A549 (cell line): ENCODE measurements around the gene CHI3L1.

Source experiments
- CHD2 ChIP-seq: fragments of 150-350 bp; IDR thresholded peaks from 2 replicates; pipeline ENCODE4 v1.6.1; 2014; ENCODE audit warnings: low read length; ENCODE audit not compliant: partially characterized antibody
- EP300 ChIP-seq, 2 experiments: fragments of >200 bp; sonication (Bioruptor Twin); formaldehyde crosslinking; IDR thresholded peaks; 2 replicates in 1 of 2; 3 replicates in 1 of 2; pipeline ENCODE4 v1.6.1; 2016 to 2017
- JUNB ChIP-seq: fragments of >200 bp; sonication (Bioruptor Twin); formaldehyde crosslinking; IDR thresholded peaks from 2 replicates; pipeline ENCODE4 v1.6.1; 2016
- KDM1A ChIP-seq: fragments of 200-600 bp; sonication (generic); IDR thresholded peaks from 2 replicates; pipeline ENCODE4 v1.6.1; 2016; ENCODE audit warnings: low read depth, mild to moderate bottlenecking
- MAZ ChIP-seq: fragments of 150-350 bp; IDR thresholded peaks from 2 replicates; pipeline ENCODE4 v1.6.1; 2014; ENCODE audit warnings: antibody characterized with exemption, low read depth, low read length, borderline replicate concordance
- NFE2L2 ChIP-seq: fragments of 150-350 bp; conservative IDR thresholded peaks from 2 replicates; pipeline ENCODE4 v1.6.1; 2014; ENCODE audit warnings: low read length
- PHF8 ChIP-seq: fragments of 200-600 bp; sonication (generic); IDR thresholded peaks from 2 replicates; pipeline ENCODE4 v1.6.1; 2016; ENCODE audit warnings: low read depth, mild to moderate bottlenecking, antibody characterized with exemption, moderate library complexity, borderline replicate concordance
- POLR2A ChIP-seq: IDR thresholded peaks from 2 replicates; pipeline ENCODE4 v1.6.1; 2012; ENCODE audit warnings: mild to moderate bottlenecking, low read length
- RNF2 ChIP-seq: fragments of 200-600 bp; sonication (generic); IDR thresholded peaks from 2 replicates; pipeline ENCODE4 v1.6.1; 2016; ENCODE audit warnings: low read depth, mild to moderate bottlenecking, antibody characterized with exemption, moderate library complexity, borderline replicate concordance
- TF ChIP-seq, protein P1 (sequence below): fragments of >200 bp; sonication (Bioruptor Twin); formaldehyde crosslinking; IDR thresholded peaks from 3 replicates; pipeline ENCODE4 v1.5.1; 2016
- TF ChIP-seq, protein P2 (sequence below): IDR thresholded peaks from 2 replicates; pipeline ENCODE4 v1.6.1; 2012

DNA sequence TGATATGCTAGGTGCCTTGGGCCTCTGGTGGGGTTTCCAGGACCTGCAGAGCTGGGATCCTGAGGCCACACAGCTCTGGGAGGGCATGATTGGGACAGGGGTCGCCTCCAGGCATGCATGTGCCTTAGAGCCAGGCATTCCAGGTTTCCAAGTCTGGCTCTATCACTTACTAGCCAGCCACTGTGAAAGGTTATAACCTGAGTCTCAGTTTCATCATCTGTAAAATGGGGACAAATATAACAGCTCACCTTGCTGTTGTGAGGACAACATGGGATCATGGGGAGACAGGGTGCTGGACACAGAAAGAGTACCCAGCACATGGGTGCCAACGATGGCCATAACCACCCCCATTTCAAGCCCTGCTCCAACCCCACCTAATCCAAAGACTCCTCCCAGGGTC is 2.7 kb downstream of the CHI3L1 start:
- TF ChIP-seq POLR2A (no peak), RNF2 (no peak), PHF8 (no peak), NFE2L2 (no peak), MAZ (no peak), KDM1A (no peak), CHD2 (no peak), JUNB (no peak), EP300 (IDR thresholded peaks at IDR 0.05) (no peak)
- TF ChIP-seq, protein P1, sequence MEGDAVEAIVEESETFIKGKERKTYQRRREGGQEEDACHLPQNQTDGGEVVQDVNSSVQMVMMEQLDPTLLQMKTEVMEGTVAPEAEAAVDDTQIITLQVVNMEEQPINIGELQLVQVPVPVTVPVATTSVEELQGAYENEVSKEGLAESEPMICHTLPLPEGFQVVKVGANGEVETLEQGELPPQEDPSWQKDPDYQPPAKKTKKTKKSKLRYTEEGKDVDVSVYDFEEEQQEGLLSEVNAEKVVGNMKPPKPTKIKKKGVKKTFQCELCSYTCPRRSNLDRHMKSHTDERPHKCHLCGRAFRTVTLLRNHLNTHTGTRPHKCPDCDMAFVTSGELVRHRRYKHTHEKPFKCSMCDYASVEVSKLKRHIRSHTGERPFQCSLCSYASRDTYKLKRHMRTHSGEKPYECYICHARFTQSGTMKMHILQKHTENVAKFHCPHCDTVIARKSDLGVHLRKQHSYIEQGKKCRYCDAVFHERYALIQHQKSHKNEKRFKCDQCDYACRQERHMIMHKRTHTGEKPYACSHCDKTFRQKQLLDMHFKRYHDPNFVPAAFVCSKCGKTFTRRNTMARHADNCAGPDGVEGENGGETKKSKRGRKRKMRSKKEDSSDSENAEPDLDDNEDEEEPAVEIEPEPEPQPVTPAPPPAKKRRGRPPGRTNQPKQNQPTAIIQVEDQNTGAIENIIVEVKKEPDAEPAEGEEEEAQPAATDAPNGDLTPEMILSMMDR = no peak
- TF ChIP-seq, protein P2, sequence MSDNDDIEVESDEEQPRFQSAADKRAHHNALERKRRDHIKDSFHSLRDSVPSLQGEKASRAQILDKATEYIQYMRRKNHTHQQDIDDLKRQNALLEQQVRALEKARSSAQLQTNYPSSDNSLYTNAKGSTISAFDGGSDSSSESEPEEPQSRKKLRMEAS = no peak
